ENCODE measurements around the gene TREML4. TPM values are rescaled to one million over a fixed set of nuclear protein-coding genes. Genes with fewer than 3 reads are reported as not detected.

Gene TREML4
- total RNA-seq, 2 donors from 2014 or later, result not detected

- Histone ChIP-seq H3K36me3 (no peaks in the 10 kb centered on the region), H3K27me3 (no peaks in the 10 kb centered on the region), H3K4me1 (no peaks in the 10 kb centered on the region), H3K9me3 (no peaks in the 10 kb centered on the region), H3K4me3 (no peak overlapping the region), H3K27ac (no peak overlapping the region)
- no peak for TF ChIP-seq CTCF (IDR thresholded peaks at IDR 0.05)
- no peak for DNase-seq (ENCODE audit: low spot score)
Observed at GRCh38 chr6:41247882-41248705, 19.9 kb downstream of the TREML4 start.

GRCh38 chr6:41252401-41253169 lies 24.4 kb downstream of the TREML4 start:
- H3K4me3 ChIP-seq, result no peak overlapping the region
- no peak for TF ChIP-seq CTCF (IDR thresholded peaks at IDR 0.05)
- DNase-seq (ENCODE audit: low spot score), result no peak
- H3K9me3 ChIP-seq, result no peaks in the 10 kb centered on the region
- no peak overlapping the region for H3K27ac ChIP-seq
- H3K4me1 ChIP-seq, result no peaks in the 10 kb centered on the region
- H3K36me3 ChIP-seq, result no peaks in the 10 kb centered on the region
- H3K27me3 ChIP-seq, result no peaks in the 10 kb centered on the region

- Histone ChIP-seq H3K27me3 (no peaks in the 10 kb centered on the region), H3K36me3 (no peaks in the 10 kb centered on the region), H3K4me1 (no peaks in the 10 kb centered on the region), H3K27ac (no peak overlapping the region), H3K9me3 (peaks cover 0 to 4% of the 10 kb centered on the region in 2 donors), H3K4me3 (no peak overlapping the region)
- TF ChIP-seq CTCF (IDR thresholded peaks at IDR 0.05), result no peak
- no peak for DNase-seq (ENCODE audit: low spot score)
Observed at GRCh38 chr6:41255110-41255509, 27.0 kb downstream of the TREML4 start.

- Histone ChIP-seq H3K4me1 (no peaks in the 10 kb centered on the region), H3K4me3 (no peak overlapping the region), H3K27me3 (no peaks in the 10 kb centered on the region), H3K27ac (no peak overlapping the region), H3K9me3 (peaks cover 0 to 10% of the 10 kb centered on the region in 2 donors), H3K36me3 (no peaks in the 10 kb centered on the region)
- no peak for DNase-seq (ENCODE audit: low spot score)
- no peak for TF ChIP-seq CTCF (IDR thresholded peaks at IDR 0.05)
Observed at GRCh38 chr6:41255638-41256246, 27.6 kb downstream of the TREML4 start.

- no peaks in the 10 kb centered on the region for H3K36me3 ChIP-seq
- no peaks in the 10 kb centered on the region for H3K4me1 ChIP-seq
- H3K9me3 ChIP-seq, result peaks cover 0 to 16% of the 10 kb centered on the region in 2 donors
- no peak overlapping the region for H3K27ac ChIP-seq
- TF ChIP-seq CTCF (IDR thresholded peaks at IDR 0.05), result no peak
- no peak for DNase-seq (ENCODE audit: low spot score)
- H3K27me3 ChIP-seq, result no peaks in the 10 kb centered on the region
- H3K4me3 ChIP-seq, result no peak overlapping the region
Observed at GRCh38 chr6:41256383-41256782, 28.2 kb downstream of the TREML4 start.

All from right atrium auricular region (tissue), 2 donors.